GM12878 (cell line): ENCODE measurements around the gene KRTAP5-8. TPM values are rescaled to one million over a fixed set of nuclear protein-coding genes. Genes with fewer than 3 reads are reported as not detected.
A peak's percentile ranks its signal among the peaks of the same experiment; 100 is the strongest.

ENCODE experiments used
- BCL11A ChIP-seq: IDR thresholded peaks from 2 replicates; pipeline ENCODE4 v1.6.1; 2011; ENCODE audit warnings: low read depth, low read length
- CBX3 ChIP-seq: fragments of 200-600 bp; sonication (generic); IDR thresholded peaks from 2 replicates; pipeline ENCODE4 v1.6.1; 2016; ENCODE audit warnings: low read depth, borderline replicate concordance
- CTCF ChIP-seq, 3 experiments: IDR thresholded peaks in 2 of 3; conservative IDR thresholded peaks in 1 of 3; 2 replicates each; pipeline ENCODE4 v1.5.1; 2011; ENCODE audit warnings: low read depth in 3 of 3, low read length in 3 of 3, mild to moderate bottlenecking in 3 of 3, control low read depth in 2 of 3, moderate library complexity in 2 of 3, inconsistent platforms in 1 of 3, mixed read lengths in 1 of 3; ENCODE audit not compliant: control insufficient read depth in 2 of 3, insufficient read depth in 1 of 3; ENCODE audit errors: extremely low read depth in 1 of 3
- EGR1 ChIP-seq, 2 experiments: IDR thresholded peaks; 1 replicate in 1 of 2; 2 replicates in 1 of 2; pipeline ENCODE4 v1.6.1; 2011 to 2012; ENCODE audit warnings: low read depth in 2 of 2, low read length in 2 of 2, borderline replicate concordance in 1 of 2, mild to moderate bottlenecking in 1 of 2, moderate library complexity in 1 of 2
- EZH2 ChIP-seq: IDR thresholded peaks from 2 replicates; pipeline ENCODE4 v1.6.1; 2012; ENCODE audit warnings: low read depth, mild to moderate bottlenecking, control low read depth, inconsistent platforms, low read length, borderline replicate concordance; ENCODE audit not compliant: control insufficient read depth
- FOXK2 ChIP-seq: fragments of 450-650 bp; IDR thresholded peaks from 2 replicates; pipeline ENCODE4 v1.6.1; 2017; ENCODE audit warnings: mild to moderate bottlenecking, moderate library complexity
- KAT2A ChIP-seq: conservative IDR thresholded peaks from 2 replicates; pipeline ENCODE4 v1.6.1; 2011; ENCODE audit warnings: low read depth, low read length; ENCODE audit not compliant: control insufficient read depth
- KLF5 ChIP-seq: fragments of 450-650 bp; IDR thresholded peaks from 2 replicates; pipeline ENCODE4 v1.6.1; 2014; ENCODE audit warnings: mild to moderate bottlenecking; ENCODE audit not compliant: partially characterized antibody
- MLLT1 ChIP-seq: fragments of 450-650 bp; IDR thresholded peaks from 2 replicates; pipeline ENCODE4 v1.6.1; 2016; ENCODE audit warnings: mild to moderate bottlenecking
- MTA2 ChIP-seq: fragments of 450-650 bp; IDR thresholded peaks from 2 replicates; pipeline ENCODE4 v1.6.1; 2016; ENCODE audit warnings: low read depth, mild to moderate bottlenecking, moderate library complexity
- MYB ChIP-seq: fragments of 150-350 bp; IDR thresholded peaks from 2 replicates; pipeline ENCODE4 v1.6.1; 2014; ENCODE audit warnings: mild to moderate bottlenecking, low read depth, low read length, borderline replicate concordance
- NFXL1 ChIP-seq: fragments of 450-650 bp; IDR thresholded peaks from 2 replicates; pipeline ENCODE4 v1.6.1; 2017; ENCODE audit warnings: antibody characterized with exemption, mild to moderate bottlenecking, borderline replicate concordance
- NR2C1 ChIP-seq: fragments of 450-650 bp; IDR thresholded peaks from 2 replicates; pipeline ENCODE4 v1.6.1; 2017; ENCODE audit warnings: antibody characterized with exemption, mild to moderate bottlenecking, moderate library complexity
- NRF1 ChIP-seq: conservative IDR thresholded peaks from 2 replicates; pipeline ENCODE4 v1.6.1; 2011; ENCODE audit warnings: mild to moderate bottlenecking, low read depth, low read length, improper control_type of control experiment
- PAX8 ChIP-seq: fragments of 450-650 bp; IDR thresholded peaks from 2 replicates; pipeline ENCODE4 v1.6.1; 2017; ENCODE audit warnings: mild to moderate bottlenecking, moderate library complexity
- POLR2A ChIP-seq: IDR thresholded peaks from 2 replicates; pipeline ENCODE4 v1.6.1; 2011; ENCODE audit warnings: low read depth, mild to moderate bottlenecking, low read length
- POLR2AphosphoS2 ChIP-seq: IDR thresholded peaks from 2 replicates; pipeline ENCODE4 v1.6.1; 2011; ENCODE audit warnings: low read depth, mild to moderate bottlenecking, low read length, improper control_type of control experiment, moderate library complexity
- RB1 ChIP-seq: fragments of 450-650 bp; formaldehyde crosslinking; IDR thresholded peaks from 2 replicates; pipeline ENCODE4 v1.6.1; 2017; ENCODE audit warnings: mild to moderate bottlenecking, borderline replicate concordance
- SIN3A ChIP-seq: IDR thresholded peaks from 2 replicates; pipeline ENCODE4 v1.6.1; 2012; ENCODE audit warnings: low read depth, low read length, improper control_type of control experiment
- STAT1 ChIP-seq: fragments of 450-650 bp; conservative IDR thresholded peaks from 2 replicates; pipeline ENCODE4 v1.6.1; 2014; ENCODE audit warnings: antibody characterized with exemption, mild to moderate bottlenecking
- USF2 ChIP-seq: IDR thresholded peaks from 2 replicates; pipeline ENCODE4 v1.6.1; 2011; ENCODE audit warnings: low read depth, low read length, improper control_type of control experiment, borderline replicate concordance
- YBX1 ChIP-seq: fragments of 450-650 bp; IDR thresholded peaks from 2 replicates; pipeline ENCODE4 v1.6.1; 2016; ENCODE audit warnings: antibody characterized with exemption
- ZBTB40 ChIP-seq: fragments of 450-650 bp; IDR thresholded peaks from 2 replicates; pipeline ENCODE4 v1.6.1; 2016; ENCODE audit warnings: mild to moderate bottlenecking, moderate library complexity, borderline replicate concordance
- ZNF24 ChIP-seq: fragments of 450-650 bp; IDR thresholded peaks from 2 replicates; pipeline ENCODE4 v1.6.1; 2017; ENCODE audit warnings: antibody characterized with exemption, mild to moderate bottlenecking
- polyA plus RNA-seq, 11 experiments: library from polyadenylated mRNA; depleted of rRNA in 4 of 11; unstranded in 6 of 11; stranded (reverse) in 5 of 11; fragments of >200 nt; fragmentation: Nextera tagmentation in 4 of 11; fragmentation: Illumina TruSeq in 1 of 11; extraction: Ambion mirVana in 4 of 11; extraction: Trizol in 1 of 11; gene quantifications; 1 replicate in 1 of 11; 2 replicates in 10 of 11; pipeline versions ENCODE4 v1.2.1 to v1.2.3, GENCODE V29; 2011 to 2016; ENCODE audit warnings: inconsistent platforms in 2 of 11, missing spikeins in 2 of 11, low read depth in 1 of 11
- total RNA-seq, 4 experiments: library from RNA; depleted of rRNA in 3 of 4; stranded (reverse); fragments of >200 nt in 3 of 4; fragmentation: Illumina TruSeq in 1 of 4; extraction: Trizol in 1 of 4; gene quantifications; 2 replicates each; pipeline versions ENCODE4 v1.2.1 to v1.2.3, GENCODE V29; 2013 to 2021

KRTAP5-8 gene
- total and polyA plus RNA-seq, 10 of the 15 experiments (the other 5 are each of a cell fraction or from before 2014, with no cell fraction given), result 0.07 to 0.36 (median 0.13) TPM; not detected in 6

- TF ChIP-seq MLLT1 (no peak), MTA2 (no peak), SIN3A (no peak), YBX1 (no peak), BCL11A (no peak), USF2 (no peak), EZH2 (no peak), RB1 (no peak), CBX3 (no peak), KAT2A (no peak), PAX8 (no peak), EGR1 (IDR thresholded peaks at IDR 0.05; ENCODE audit: borderline replicate concordance in 1 of 2, low read depth in 2 of 2, low read length in 2 of 2) (no peak), POLR2A (peak; percentile 36; the same call in 1 of the 2 replicates), ZBTB40 (no peak), CTCF (IDR thresholded peaks at IDR 0.05 in 2 of 3, conservative IDR thresholded peaks at IDR 0.05 in 1 of 3; ENCODE audit: control insufficient read depth in 2 of 3, extremely low read depth in 1 of 3, insufficient read depth in 1 of 3, low read depth in 3 of 3, low read length in 3 of 3) (no peak), ZNF24 (no peak), NRF1 (no peak), MYB (no peak), POLR2AphosphoS2 (no peak), NFXL1 (no peak), NR2C1 (no peak), STAT1 (no peak), FOXK2 (no peak), KLF5 (no peak)
Observed at GRCh38 chr11:71489311-71490043, 48.3 kb upstream of the KRTAP5-8 start (continued).
